ENCODE results near the gene CC2D2B.

DNA sequence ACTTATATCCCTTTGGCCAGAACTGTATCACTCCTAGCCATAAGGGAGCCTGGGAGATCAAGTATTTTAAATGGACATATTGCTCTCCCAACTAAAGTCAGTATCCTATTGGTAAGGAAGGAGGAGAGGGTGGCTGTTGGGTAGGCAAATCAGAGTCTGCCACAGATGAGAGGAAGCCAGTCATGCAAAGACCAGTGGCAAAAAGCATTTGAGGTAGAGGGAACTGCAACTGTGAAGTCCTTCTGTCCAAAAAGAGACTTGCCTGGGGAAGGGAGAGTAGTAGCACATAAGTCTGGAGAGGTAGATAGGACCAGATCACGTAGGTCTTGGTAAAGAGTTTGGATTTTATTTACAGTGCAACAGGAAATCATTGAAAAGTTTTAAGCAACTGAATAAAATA, 126.8 kb downstream of the CC2D2B start:
- TF ChIP-seq, protein P1, sequence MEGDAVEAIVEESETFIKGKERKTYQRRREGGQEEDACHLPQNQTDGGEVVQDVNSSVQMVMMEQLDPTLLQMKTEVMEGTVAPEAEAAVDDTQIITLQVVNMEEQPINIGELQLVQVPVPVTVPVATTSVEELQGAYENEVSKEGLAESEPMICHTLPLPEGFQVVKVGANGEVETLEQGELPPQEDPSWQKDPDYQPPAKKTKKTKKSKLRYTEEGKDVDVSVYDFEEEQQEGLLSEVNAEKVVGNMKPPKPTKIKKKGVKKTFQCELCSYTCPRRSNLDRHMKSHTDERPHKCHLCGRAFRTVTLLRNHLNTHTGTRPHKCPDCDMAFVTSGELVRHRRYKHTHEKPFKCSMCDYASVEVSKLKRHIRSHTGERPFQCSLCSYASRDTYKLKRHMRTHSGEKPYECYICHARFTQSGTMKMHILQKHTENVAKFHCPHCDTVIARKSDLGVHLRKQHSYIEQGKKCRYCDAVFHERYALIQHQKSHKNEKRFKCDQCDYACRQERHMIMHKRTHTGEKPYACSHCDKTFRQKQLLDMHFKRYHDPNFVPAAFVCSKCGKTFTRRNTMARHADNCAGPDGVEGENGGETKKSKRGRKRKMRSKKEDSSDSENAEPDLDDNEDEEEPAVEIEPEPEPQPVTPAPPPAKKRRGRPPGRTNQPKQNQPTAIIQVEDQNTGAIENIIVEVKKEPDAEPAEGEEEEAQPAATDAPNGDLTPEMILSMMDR (conservative IDR thresholded peaks at IDR 0.05), result no peak
- TF ChIP-seq EZH2 (IDR thresholded peaks at IDR 0.05; ENCODE audit: low read depth), result no peak

All from PC-9 (cell line).